Activated gamma-delta T cell treated with Interleukin-2 at 50 U/mL for 16 hours (primary cell): ENCODE results near the gene PLXNA2.

Experiments
- DNase-seq: peaks from one replicate; pipeline ENCODE4 v3.0.0-alpha.2; 2020

Gene PLXNA2

DNA sequence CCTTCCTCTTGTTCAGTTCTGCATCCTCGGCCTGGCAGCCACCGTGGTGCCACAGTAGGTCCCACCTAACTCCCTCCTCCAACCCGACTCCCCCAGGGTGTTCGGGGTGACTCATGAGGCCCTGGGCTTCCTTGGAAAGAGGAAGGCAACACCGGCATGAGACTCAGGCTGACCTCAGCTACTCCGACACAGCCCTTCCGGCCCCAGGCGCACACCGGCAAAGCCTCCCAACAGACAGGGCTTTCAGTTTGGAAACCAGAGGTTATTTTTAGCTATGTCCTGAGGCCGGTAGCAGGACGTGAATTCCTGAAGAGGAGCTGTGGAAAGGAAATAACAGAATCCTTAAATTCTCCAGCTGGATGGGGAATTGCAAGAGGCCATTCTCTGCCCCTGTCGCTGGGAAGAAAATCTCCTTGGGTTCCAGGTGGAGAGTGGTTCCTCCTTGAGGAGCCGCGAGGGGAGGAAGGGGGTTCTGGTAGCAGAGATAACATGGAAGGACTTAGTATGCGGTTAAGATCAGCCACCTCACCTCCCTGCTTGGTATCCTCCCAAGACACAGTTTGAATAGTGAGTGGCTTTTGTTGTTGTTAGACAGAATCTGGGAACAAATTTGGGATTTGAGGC, 24.4 kb downstream of the PLXNA2 start:
- DNase-seq = no peak

DNA sequence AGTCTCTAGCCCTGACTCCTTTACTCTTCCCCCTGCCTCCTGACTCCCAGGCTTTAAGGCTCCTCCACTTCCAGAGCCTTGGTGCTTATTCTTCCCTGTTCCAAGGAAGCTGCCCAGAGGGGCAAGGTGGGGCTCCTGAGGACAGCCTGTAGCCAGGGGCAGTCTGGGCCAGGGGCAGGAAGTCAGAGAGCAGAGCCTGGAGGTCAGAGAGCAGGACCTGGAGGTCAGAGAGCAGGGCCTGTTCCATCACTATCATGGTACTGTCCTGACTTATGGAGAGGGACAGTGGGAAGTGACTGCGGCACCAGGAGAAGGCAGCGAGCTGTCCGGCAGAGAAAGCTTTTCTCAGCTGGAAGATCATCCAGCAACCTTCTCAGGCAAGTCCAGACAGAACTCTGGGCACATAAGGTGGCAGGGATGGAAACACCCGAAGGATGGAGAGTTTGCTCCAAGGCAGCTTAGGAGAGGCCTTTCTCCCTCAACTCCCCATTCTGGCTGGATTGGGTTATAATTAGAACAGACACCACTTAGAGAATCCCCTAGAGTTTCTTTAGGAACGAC, 25.0 kb downstream of the PLXNA2 start:
- no peak for DNase-seq

DNA sequence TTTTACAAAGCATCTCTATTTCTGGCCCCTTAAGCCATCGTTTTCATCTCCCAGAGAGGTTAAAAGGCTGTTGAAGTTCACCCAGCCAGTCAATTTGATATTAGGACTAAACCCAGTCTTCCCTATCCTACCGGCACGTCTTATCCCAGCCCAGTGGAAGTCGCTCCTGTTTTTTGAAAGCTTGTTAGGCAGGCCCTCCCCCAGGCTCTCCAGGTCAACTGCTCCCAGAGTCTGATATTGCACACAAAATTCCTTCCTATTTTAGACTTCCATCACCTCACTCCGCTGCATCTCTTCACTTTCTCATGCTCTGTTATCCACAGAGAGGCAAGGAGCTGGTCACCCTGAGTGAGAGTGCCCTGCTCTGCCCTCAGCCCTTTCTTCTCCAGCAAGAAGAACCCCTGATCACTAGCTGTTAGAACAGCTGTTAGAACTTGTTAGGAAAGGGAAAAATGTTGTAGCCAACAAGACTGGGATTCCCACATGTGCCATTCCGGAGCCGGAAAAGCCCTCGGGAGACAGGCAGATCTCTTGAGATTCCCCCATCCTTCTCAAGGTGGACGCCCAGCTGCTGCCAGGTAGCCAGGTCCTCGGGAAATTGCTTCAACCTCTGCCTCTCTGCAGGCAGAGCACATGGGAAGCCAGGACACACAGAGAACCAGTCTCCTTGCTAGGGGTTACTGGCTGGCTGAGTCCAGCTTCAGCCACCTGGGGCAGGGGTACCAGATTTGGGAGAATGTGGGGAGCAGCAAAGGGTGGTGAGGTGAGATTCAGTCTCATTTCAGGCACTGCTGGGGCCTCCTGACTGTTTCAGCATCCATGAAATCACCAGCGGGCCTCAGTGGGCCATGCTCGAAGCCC, 25.7 kb downstream of the PLXNA2 start:
- no peak for DNase-seq

DNA sequence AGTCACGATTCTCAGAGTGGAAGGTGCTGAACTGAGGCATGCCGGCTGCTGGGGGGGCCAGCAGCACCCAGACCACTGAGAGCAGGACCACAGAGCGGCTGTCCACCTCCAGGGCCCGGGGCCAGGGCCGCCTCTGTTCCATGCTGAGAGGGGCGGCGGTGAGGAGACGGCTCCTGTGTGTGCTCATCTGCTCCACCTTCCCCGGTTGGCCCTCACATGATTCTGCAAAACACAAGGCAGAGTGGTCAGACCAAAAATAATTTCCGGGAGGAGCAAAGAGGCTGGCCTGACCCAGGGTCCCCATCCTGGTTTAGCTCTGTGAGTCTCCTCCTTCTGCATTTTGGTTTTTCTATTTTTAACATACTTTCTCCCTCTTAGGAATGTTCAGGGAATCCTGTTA, 26.4 kb downstream of the PLXNA2 start:
- DNase-seq = no peak

DNA sequence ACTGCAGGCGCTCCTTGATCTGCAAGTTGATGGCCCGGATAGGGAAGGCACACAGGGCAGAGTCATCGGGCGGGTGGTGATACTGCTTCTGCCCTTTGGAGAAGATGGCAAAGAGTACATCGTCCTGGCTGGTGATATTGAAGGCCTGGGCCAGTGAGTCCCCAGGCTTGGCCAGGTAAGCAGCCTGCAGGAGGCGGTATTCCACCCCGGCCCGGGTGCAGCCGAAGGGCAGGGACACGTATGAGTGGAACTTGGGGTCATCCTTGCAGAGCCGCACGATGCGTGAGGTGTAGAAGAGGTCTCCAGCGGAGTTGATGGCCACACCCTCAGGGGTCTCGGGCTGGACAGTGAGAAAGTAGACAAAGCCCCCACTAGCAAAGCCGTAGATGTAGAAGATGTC, 27.4 kb downstream of the PLXNA2 start:
- DNase-seq = no peak

DNA sequence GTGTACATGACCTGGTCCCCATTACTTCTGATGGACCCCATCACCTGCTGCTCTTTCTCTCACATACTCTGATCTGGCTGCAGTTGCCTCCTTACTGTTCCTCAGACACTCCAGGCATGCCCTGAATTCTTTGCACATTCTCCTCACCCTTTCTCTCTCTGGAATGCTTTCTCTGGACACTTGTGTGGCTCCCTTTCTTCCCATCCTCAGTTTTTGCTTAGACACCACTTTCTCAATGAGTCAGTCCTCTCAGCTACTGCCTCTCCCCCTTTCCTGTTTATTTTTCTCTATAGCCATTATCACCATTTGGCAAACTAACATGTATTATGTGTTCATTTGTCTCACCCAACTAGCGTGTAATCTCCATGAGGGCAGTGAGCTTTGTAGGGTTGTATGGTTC, 28.1 kb downstream of the PLXNA2 start:
- no peak for DNase-seq

DNA sequence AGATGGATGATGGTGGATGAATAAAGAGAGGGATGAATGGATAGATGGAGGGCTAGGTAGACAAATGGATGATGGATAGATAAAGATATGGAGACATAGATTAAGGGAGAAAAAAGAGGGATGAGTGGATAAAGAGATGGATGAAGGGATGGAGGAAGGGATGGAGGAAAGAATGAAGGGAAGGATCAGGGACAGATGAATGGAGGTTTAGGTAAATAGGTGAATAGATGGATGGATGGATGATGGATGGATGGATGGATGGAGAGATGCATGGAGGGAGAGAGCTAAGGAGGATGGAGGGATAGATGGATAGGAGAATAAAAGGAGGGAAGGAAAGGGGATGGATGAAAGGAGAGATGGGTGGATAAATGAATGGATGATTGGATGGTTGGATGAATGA, 28.8 kb downstream of the PLXNA2 start:
- DNase-seq = no peak

DNA sequence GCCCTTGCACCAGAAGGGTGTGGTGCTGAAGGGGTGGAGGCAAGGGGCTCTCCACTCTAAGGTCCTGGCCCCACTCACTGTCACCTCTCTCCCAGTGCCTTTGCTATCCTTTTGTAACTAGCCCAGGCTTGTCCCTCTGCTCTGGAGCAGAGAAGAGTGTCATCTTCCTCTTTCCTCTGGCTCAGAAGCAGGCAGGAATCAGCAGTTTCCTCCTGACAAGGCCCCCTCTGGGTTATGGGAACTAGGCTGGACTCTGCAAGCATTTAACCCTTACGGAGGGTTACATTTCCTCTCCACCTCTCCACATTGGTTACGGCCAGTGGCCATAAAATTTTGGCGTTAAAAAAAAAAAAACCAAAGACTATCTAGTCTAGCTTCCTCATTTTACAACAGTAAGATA, 30.4 kb downstream of the PLXNA2 start:
- no peak for DNase-seq

DNA sequence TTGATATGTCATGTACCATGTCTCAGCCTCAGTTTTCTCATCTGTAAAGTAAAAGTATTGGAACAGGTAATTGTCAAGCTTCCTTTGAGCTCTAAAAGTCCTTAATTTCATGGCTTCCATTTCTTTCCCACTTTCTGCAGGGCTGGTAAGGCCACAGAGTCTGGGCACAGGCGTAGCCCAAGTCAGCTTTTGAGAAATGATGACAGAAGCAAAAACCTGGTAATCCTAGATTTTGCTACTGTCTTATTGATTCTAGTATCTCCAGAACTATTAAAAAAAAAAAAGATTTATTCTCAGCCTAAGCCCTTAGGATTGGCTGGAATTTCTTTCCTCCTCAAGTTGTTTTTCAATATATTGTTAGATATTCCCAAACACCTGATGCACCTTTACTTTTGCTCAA, 31.3 kb downstream of the PLXNA2 start:
- DNase-seq = no peak

DNA sequence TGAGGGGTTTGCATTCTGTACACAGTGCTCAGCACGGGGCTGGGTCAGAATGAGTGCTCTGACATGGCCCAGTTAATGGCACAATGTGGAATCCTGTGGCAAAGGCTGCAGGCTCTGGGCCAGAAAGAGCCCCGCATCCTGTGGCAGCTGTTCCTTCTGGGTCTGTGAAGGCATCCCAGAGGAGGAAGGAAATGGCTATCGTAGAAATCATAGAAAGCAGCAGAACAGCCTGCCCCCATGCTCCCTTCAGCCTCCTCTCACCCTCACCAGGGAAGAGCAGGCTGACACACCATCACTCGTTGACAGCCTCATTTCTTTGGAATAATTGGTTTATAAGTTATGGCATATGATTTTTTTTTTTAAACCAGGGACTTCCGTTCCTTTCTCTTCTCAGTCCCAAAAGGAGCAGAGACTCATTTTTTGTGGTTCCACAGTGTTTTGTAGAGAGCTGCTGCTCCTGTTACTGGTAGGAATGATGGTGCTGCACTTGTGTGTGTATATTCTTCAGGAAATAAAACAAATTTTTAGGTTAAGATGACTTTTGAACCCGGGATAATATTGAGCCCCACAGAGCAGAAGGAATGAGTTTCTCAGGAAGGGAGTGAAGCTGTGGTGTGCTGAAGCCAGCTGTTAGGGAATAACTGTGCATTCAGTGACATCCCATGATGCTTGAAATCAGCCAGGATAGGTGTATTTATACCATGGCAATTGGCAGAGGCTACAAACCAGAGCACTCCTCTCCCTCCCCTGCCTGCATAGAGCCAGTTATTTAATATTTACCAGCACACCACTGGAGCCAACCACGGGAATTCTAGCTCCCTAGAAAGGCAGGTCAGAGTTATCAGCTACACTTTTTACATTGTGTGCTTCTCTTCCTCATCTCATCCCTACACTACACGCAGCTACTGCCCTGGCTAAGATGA, 32.0 kb downstream of the PLXNA2 start:
- no peak for DNase-seq

DNA sequence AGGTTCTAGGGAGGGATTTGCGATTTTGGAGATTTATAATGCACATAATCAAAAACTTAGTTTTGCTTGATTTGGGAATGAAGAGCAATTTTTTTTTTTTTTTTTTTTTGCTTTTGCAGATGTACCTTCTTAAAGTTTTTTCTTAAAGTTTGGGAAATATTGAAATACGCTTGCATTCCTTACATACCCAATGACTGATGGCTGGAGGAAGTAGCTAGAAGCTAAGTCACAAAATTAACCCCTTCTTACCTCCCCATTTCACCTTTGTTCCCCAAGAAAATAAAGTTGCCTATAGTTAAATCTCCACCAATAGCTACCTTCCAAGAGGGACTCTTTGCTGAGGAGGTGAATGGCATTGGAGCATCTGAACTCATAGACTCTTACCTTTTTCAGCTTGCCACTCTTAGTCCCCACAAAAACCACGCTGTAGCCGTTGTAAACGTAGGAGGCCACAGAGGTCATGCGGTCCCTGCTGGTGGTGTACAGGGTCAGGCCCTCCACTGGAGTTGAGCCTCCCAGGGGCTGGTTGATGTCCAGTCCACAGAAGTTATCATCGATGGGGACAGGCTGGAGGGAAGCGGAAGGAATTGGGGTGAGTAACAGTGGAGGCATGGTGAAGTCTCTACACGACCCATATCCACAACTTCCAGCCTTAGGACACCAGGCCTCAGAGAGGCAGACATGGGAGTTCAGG, 34.1 kb downstream of the PLXNA2 start:
- no peak for DNase-seq

DNA sequence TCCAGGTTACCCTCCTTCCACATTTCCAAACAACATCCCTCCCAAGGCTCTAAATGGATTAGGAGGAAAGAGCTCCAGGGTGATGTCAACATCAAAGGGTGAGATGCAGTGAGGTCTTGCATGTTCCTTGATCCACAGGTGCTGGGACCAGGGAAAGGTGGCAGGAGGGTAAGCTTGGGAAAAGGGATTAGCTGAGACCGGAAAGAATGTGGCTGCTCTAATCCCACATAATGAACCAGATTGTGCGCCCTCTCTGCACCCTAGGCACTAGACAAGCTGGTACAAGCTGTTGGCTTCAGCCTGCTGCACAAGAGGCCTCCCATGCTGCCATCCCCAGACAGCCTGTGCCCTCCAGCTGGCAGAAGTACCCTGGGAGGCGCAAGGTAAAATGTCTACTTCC, 34.9 kb downstream of the PLXNA2 start:
- no peak for DNase-seq

DNA sequence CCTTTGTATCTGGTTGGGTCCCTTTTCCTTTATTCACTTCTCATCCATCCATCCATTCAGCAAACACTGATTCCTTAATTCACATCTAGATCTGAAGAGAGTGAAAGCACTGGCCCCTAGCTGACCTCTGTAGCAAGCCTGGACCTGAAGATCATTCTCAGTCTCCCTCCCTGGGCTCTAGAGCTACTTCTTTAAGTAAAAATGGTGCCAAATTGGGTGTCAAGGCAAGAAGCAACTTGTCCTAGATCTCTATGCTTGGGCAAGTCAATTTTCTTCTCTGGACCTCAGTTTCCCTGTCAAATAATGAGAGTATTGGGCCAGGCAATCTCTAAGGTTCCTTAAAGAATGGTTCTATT, 36.1 kb downstream of the PLXNA2 start:
- DNase-seq = no peak

DNA sequence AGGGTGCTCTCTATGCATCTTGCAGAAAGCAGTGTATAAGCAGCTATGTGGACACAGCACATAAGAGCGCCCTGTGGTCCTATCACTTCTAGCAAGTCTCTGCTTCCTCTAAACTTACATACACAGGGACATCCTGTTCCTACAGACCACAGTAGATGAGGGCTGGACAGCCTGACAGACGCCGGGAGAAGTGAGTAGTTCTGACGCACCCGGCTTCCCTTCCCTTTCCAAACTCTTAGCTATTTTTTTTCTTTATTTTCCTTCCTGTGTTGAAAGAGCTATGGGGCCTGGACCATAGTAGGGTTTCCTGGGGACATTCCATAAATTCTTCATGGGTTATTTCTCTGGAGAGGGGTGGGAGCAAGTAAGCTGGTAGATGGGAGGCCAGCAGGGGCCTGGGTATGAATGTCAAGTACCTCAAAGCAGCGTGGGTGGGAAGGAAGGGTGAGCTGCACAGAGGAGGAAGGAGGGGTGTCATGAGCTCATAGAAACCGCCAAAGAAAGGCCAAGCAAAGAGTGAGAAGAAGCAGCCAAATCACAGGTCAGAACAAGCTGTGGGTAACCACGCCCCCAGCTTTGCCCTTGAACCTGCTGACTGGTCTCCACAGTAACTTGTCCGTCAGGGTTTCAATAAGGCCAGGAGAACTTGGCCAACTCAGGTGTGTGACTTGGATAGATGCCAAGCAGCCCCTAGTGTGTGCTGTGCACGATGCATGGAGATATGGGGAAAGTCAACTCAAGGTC, 36.6 kb downstream of the PLXNA2 start:
- DNase-seq = no peak

DNA sequence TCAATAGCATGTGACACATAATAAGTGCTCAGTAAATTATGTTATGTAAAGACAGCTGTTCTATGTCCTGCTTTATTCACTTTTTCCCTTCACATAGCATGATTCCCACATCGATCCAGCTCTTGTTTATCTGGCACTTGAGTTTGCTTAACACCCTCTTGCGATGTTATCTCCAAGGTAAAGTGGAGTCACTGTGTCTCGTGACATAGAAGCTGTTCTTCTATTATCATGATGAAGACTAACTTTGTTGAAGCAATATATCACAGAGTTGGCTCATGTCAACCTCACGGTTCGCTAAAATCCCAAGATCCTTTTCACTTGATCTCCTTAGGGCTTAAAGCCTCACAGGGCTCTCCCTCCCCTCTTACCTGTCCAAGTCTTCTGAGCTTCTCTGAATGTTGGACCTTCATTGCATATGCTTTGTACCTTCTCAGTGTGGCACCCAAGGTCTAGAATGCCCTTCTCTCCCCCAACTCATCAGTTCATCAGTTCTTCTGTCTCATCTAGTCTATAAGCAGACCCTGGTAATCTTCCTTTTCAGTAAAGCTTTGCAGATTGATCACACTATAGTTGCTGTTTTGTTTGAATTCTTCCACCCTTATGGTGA, 38.0 kb downstream of the PLXNA2 start:
- no peak for DNase-seq

DNA sequence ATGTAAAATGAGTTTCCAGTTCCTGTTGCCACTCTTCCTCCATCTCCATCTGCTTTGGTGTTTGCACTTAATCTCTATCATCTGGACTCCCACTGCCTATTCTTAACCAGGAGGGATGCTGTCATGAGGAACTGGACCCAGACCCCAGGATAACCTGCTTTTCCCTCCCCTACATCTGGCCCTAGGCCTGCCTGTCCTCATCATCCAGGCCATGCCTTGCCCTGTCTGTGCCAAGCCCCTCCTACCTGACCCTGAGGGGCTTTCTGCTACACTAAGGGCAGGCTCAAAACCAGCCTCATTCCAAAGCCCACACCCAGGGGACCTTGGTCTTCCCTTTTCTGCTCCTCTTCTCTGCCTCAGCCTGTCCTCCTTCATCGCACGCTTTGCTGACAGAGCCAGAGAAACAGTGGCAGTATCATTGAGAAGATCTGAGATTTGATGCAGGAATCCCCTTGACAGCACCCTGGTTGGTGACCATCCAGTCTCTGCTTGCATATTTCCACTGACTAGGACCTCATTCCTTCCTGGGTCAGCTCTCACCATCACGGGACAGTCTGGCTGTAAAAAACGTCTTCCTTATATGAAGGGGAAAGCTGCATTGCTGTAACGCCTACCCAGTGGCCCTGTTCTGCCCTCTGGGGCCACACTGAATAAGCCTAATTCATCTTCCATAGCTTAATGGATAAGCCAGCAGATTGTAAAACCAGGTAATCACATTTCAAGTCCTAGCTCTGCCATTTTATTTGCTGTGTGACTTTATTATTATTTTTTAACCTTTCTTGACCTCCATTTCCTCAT, 38.8 kb downstream of the PLXNA2 start:
- no peak for DNase-seq

DNA sequence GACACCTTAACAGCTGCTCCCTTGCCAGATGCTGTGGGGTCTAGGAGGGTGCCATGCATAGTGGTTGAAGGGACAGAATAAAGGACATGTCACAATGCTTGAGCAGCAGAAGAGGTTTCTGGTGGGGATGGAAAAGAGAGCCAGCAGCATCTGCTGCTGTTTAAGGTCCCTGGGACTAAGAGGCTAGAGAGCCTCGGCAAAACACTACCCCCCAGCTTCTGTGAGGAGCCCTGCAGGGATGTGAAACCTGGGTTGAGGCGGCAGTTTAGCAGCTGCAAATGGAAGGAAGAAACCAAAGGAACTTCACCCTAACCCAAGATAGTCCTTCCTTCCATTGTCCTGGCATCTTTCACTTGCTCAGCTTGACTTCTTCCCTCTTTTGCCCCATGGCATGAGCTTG, 39.4 kb downstream of the PLXNA2 start:
- DNase-seq = no peak

DNA sequence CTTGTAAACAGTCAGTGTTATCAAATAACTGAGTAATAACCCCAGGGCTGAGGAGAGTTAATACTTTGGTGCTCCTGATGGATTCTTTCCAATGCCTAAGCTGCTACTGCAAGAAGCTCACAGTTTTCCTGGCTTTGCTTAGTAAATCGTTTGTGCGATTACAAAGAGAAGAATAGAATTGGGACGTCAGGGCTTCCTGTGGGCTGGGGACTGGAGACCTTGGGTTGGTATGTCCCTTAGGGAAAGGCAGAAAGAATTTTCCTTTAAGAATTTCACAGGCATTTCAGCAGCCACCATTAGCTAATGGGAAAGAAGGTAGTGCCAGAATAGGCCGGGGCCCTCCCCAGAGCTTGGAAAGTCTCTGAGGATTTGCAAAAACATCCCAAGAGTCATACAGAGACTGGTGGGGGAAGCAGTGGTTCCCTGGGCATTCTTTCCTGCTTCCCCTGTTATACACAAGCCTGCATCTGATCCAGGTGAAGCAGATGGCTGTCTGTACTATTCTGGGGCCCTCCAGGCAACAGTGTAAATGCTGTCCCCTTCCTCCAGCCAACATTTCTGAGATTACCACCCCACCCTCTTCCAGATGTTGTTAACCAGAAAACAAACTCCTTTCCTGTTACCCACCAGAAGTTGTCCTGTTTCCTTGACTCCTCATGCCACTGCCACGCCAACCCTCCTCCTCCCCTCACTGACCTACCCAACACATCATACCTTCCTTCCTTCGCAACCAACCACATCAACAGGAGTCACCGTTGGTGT, 40.2 kb downstream of the PLXNA2 start:
- DNase-seq = no peak

DNA sequence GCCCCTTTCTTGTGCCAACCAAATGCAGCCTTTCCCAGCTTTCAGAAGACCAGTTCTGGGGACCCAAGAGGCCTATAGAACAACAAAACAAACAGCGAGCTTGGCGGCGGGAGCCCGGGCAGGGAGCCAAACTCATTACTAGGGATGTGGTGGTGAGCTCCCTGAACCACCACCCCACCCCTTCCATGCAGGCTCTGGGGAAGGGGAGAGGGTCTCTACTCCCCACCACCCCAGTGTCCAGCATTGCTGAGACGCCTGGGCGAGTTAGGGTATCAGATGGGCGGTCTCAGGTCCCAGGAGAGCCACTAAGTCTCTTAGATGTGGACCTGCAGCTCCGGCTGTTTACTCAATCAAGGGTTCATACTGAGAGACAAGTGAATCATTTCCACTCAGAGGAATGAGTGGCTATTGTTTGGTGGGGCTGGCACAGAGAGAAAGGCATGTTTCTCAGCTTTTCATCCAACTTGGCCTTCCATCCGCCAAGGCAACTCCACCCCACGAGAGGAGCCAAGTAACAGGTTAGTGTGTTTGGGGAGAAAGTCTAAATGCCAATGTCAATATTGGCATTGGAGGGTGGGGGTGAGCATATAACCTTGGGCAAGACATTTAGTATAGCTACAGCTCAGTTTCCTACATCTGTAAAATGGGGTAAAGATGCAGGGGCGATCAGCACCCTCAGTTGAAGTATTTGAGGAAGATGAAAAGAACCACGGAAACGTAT, 40.9 kb downstream of the PLXNA2 start:
- DNase-seq = no peak
